GM18517 (cell line): ENCODE measurements around the gene FGF19.

ENCODE experiments used
- ATAC-seq: cut with Tn5 transposase; IDR thresholded peaks from one replicate; pipeline ENCODE4 v1.9.1; 2021; ENCODE audit warnings: mild to moderate bottlenecking, moderate library complexity; ENCODE audit not compliant: unreplicated experiment

The FGF19 gene

GRCh38 chr11:69674267-69674885 is 29.4 kb downstream of the FGF19 start:
- ATAC-seq, result no peak

DNA sequence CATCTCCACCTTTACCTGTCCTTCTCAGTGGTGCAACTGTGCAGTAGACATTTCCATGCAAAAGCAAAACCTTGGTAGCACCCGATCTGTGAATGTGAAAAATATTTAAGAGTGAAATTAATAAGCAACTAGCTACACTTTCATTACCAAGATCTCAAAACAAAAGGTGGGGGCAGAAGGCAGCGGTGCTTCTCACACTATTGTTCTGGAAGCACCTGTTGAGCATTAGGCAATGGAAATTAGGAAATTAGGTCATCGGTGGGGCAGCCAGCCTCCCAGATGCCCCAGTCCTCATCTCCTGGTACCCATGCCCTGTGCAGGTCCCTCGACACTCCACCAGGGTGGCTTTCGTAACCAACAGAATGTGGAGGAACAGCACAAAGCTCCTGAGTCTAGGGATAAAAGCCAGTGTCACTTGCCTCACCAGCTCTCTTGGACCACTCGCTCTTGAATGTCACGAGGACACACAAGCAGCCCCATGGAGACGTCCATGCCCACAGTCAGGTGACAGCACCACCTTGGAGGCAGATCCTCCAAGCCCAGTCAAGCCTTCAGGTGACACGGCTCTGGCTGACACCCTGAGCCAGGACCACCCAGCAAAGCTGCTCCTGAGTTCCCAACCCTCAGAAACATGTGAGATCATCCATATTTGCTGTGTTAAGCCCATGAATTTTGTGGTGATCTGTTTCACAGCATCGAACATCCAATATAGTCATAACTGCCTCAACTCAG is 31.9 kb downstream of the FGF19 start:
- ATAC-seq, result no peak

GRCh38 chr11:69670158-69670845 is 33.5 kb downstream of the FGF19 start:
- ATAC-seq, result no peak

GRCh38 chr11:69669486-69669885 is 34.3 kb downstream of the FGF19 start:
- ATAC-seq, result no peak

- ATAC-seq, result no peak
Measured at GRCh38 chr11:69667619-69668604, 35.9 kb downstream of the FGF19 start.

DNA sequence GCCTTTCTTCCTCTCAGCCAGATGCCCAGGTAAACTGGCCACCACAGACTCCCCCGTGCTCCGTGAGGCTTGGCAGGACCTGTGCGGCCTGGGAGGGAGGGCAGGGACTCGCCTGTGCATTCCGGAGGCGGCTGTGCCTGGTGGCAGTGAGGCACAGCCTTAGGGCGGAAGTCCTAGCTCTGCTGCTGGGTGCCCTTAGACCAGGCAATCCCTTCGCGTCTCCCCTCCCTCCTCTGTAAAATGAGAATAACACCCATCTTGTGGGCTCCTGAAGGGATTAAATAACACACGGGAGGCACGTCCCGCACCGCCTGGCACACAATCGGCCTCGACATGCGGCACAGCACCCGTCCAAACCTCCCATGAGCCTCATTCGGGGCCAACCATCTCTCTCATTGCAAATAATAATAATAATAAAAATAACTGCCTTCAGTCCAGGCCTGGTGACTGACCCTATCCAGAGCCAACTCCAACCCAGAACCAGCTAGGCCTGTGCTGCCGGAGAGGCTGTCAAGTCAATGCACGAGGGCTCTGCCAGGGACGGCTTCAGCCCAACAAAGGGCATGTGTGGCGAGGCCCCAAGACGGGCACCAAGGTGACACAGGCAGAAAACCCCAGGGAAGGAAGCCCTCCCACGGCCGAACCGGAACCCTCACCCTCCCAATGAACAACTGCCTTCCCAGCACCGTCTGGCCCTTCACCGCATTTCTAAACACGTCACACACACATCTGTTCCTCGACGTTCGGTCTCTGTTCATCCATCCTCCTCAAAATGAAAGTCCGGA is 36.9 kb downstream of the FGF19 start:
- ATAC-seq, result no peak

GRCh38 chr11:69666261-69666660 is 37.6 kb downstream of the FGF19 start:
- ATAC-seq, result no peak

DNA sequence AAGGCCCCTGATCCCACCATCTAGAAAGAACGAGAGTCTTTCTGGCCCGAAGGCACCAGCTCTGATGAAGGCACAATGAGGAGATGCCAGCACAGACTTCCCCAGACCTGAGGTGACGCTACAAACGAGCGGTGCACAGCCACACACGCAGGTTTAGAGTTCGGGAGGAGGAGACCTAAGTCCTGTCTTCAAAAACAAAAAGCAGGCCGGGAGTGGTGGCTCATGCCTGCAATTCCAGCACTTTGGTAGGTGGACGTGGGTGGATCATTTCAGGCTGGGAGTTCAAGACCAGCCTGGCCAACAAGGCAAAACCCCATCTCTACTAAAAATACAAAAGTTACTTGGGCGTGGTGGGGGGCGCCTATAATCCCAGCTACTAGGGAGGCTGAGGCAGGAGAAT is 38.2 kb downstream of the FGF19 start:
- ATAC-seq, result no peak

GRCh38 chr11:69664901-69665300 is 38.9 kb downstream of the FGF19 start:
- no peak for ATAC-seq

DNA sequence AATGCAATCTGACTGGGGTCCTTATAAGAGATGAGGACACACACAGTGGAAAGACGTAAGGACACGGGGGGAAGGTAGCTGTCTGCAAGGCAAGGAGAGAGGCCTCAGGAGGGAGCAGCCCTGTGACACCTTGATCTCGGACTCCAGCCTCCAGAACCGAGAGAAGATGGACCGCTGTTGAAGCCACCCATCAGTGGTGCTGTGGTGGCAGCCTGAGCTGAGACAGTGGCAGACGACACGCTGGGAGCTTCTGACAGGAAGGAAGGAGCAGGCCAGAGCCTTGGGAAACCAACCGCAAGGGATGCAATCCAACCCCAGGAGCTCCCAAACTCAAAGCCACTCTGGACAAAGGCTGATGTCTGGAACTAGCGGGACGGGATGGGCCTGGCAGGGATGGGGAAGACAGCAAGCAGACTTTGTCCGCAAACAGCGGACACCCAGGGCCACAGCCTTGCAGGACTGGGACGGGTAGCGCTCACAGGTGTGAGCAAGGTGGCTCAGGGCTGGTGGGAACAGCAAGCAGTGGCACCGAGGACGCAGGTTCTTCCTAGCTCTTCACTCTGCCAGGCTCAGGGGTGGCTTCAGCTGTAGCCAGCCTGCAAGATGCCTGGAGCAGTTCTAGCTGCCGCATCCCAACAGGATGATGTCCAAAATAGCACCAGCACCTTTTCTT is 39.6 kb downstream of the FGF19 start:
- no peak for ATAC-seq

DNA sequence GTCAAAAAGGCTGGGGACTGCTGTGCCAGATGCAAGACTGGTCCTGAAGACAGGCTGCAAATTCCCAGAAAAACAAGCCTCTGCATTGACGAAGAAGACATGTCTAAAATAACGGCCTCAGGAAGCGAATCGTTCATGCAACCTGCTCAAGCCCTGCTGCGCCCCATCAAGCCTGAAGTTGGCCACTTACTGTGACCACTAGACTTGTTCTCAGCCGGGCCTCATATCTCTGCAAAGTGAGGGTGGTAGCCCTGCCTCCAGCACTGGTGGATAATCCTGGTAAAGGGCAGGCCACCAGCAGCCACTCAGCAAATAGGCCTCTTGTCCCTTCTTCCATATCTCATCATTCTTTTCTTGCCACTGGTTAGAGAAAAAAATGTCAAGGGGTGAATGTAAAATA is 40.5 kb downstream of the FGF19 start:
- no peak for ATAC-seq

DNA sequence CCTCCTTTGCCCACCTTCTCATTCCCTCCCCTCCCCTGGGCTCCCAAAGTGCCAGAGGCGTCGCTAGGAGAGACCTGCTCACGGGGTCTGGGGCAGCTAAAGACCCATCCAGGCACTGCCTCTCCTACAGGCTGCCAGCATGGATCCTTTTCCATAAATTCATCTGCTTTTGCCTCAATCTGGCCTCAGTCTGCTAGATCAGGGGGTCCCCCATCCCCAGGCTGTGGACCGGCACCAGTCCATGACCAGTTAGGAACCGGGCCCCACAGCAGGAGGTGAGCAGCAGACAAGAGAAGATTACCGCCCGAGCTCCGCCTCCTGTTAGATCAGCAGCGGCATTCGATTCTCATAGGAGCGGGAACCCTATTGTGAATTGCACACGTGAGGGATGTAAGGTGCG is 41.0 kb downstream of the FGF19 start:
- no peak for ATAC-seq

DNA sequence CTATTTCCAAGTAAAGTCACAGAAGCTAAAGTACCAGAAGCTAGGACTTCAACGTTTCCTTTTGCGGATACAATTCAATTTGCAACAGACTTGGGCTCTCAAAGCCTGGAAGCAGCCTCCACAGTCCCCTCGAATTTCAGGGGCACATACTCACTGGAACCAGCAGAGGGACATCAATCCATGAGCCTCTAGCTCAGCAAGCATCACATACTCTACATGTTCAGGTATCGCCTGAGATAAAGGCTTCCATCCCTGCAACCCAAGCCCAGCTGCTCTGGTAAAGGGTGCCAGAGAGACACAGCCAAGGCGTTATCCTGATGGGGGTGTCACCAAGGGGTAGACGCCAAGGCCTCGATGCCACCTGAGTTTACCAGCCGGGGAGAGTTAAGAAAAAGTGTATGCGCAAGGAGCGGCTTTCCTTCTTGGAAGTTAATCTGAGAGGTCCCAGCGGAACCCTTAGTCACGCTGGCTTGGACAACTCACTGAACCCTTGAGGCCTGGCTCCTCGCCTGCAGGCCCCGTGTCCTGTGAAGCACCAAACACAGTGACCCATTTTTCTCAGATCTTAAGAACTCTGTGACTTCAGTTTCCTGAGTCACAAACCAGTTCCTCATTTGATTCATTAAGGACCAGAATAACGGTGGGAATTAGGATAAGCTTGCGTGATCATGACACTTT is 41.7 kb downstream of the FGF19 start:
- ATAC-seq, result no peak

GRCh38 chr11:69661413-69661715 is 42.5 kb downstream of the FGF19 start:
- no peak for ATAC-seq

- no peak for ATAC-seq
Measured at GRCh38 chr11:69660001-69660500, 43.8 kb downstream of the FGF19 start.

- ATAC-seq, result no peak
Measured at GRCh38 chr11:69659591-69659990, 44.2 kb downstream of the FGF19 start.

DNA sequence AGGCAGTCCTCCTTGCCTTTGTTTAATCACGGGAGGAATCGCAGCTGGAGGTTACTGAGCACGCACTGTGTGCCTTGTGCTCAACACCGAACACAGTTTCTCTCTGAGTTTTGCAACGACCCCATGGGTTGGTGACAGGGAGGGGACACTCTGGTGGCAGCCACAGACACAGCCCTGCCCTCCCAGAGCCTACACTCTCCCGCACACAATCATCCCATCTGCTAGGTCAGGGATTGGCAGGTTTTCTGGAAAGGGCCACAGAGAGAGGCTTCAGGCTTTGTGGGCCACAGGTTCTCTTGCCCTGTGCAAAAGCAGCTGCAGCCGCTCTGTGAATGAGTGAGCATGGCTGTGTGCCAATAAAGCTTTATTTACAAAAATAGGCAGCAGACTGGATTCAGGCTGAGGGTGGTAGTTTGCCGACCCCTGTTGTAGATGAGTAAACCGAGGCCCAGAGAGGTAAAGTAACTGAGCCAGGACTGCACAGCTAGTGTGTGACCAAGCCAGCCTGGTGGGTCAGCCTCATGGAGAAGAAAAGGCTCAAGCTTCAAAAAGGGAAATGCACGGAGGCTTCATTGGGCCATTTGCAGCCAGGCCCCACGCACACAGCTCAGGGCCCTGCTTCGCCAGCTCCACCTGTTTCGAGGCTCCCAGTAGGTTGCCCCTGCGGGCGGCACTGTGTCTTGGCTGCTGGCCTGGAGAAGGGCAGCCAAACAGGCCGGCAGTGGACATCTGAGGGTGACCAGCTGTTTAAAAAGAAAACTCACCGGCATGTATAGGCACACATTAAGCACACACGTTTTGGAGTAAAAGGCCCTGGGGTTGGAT is 45.0 kb downstream of the FGF19 start:
- ATAC-seq, result no peak

- no peak for ATAC-seq
Measured at GRCh38 chr11:69657911-69658625, 45.8 kb downstream of the FGF19 start.
